ENCODE measurements around the gene ANGPTL8.

Gene ANGPTL8

GRCh38 chr19:11267316-11268085, 28.1 kb downstream of the ANGPTL8 start:
- H3K4me1 ChIP-seq (ENCODE audit: low read length), result peaks cover 3% of the 10 kb centered on the region; the same call in 1 of the 2 replicates
- no peak overlapping the region for H3K4me3 ChIP-seq (ENCODE audit: low read length)
- no peak overlapping the region for H3K9ac ChIP-seq (ENCODE audit: low read length)
- no peak overlapping the region for H3K4me2 ChIP-seq (ENCODE audit: low read length)
- no peak for TF ChIP-seq CTCF (IDR thresholded peaks at IDR 0.05; ENCODE audit: low read depth, low read length)
- TF ChIP-seq EZH2phosphoT487 (IDR thresholded peaks at IDR 0.05; ENCODE audit: low read depth), result no peak
- H4K20me1 ChIP-seq (ENCODE audit: insufficient read depth, low read length), result no peaks in the 10 kb centered on the region
- no peaks in the 10 kb centered on the region for H3K36me3 ChIP-seq (replicated peaks; ENCODE audit: low read depth, low read length)
- no peaks in the 10 kb centered on the region for H3K79me2 ChIP-seq (ENCODE audit: low read length)
- no peak overlapping the region for H2AFZ ChIP-seq (ENCODE audit: low read depth, low read length)
- H3K27me3 ChIP-seq (ENCODE audit: low read depth, low read length), result 0 out of 2 replicates have a peak, but pooled peaks cover 9% of the 10 kb centered on the region
- no peaks in the 10 kb centered on the region for H3K9me3 ChIP-seq (ENCODE audit: insufficient read depth, low read length)
- H3K27ac ChIP-seq (ENCODE audit: low read length), result no peak overlapping the region

GRCh38 chr19:11268783-11269267, 29.4 kb downstream of the ANGPTL8 start:
- TF ChIP-seq CTCF (IDR thresholded peaks at IDR 0.05; ENCODE audit: low read depth, low read length), result no peak
- no peak for TF ChIP-seq EZH2phosphoT487 (IDR thresholded peaks at IDR 0.05; ENCODE audit: low read depth)
- H3K27me3 ChIP-seq (ENCODE audit: low read depth, low read length), result 0 out of 2 replicates have a peak, but pooled peaks cover 9% of the 10 kb centered on the region
- H3K4me1 ChIP-seq (ENCODE audit: low read length), result peaks cover 3% of the 10 kb centered on the region; the same call in 1 of the 2 replicates
- no peak overlapping the region for H3K9ac ChIP-seq (ENCODE audit: low read length)
- H4K20me1 ChIP-seq (ENCODE audit: insufficient read depth, low read length), result no peaks in the 10 kb centered on the region
- no peaks in the 10 kb centered on the region for H3K9me3 ChIP-seq (ENCODE audit: insufficient read depth, low read length)
- no peaks in the 10 kb centered on the region for H3K36me3 ChIP-seq (replicated peaks; ENCODE audit: low read depth, low read length)
- H3K4me3 ChIP-seq (ENCODE audit: low read length), result no peak overlapping the region
- H3K4me2 ChIP-seq (ENCODE audit: low read length), result no peak overlapping the region
- no peak overlapping the region for H3K27ac ChIP-seq (ENCODE audit: low read length)
- H3K79me2 ChIP-seq (ENCODE audit: low read length), result no peaks in the 10 kb centered on the region
- H2AFZ ChIP-seq (ENCODE audit: low read depth, low read length), result no peak overlapping the region

- Histone ChIP-seq H3K9ac (ENCODE audit: low read length) (no peak overlapping the region), H4K20me1 (ENCODE audit: insufficient read depth, low read length) (no peaks in the 10 kb centered on the region), H3K36me3 (replicated peaks; ENCODE audit: low read depth, low read length) (no peaks in the 10 kb centered on the region), H3K27ac (ENCODE audit: low read length) (no peak overlapping the region), H3K79me2 (ENCODE audit: low read length) (no peaks in the 10 kb centered on the region), H3K9me3 (ENCODE audit: insufficient read depth, low read length) (no peaks in the 10 kb centered on the region), H3K27me3 (ENCODE audit: low read depth, low read length) (0 out of 2 replicates have a peak, but pooled peaks cover 9% of the 10 kb centered on the region), H3K4me3 (ENCODE audit: low read length) (no peak overlapping the region), H2AFZ (ENCODE audit: low read depth, low read length) (no peak overlapping the region), H3K4me2 (ENCODE audit: low read length) (no peak overlapping the region), H3K4me1 (ENCODE audit: low read length) (peaks cover under 1% of the 10 kb centered on the region; the same call in 1 of the 2 replicates)
- TF ChIP-seq CTCF (IDR thresholded peaks at IDR 0.05; ENCODE audit: low read depth, low read length) (no peak), EZH2phosphoT487 (IDR thresholded peaks at IDR 0.05; ENCODE audit: low read depth) (no peak)
These were observed 30.0 kb downstream of the ANGPTL8 start for GRCh38 chr19:11269408-11269807.

- no peak overlapping the region for H3K27ac ChIP-seq (ENCODE audit: low read length)
- H3K36me3 ChIP-seq (replicated peaks; ENCODE audit: low read depth, low read length), result no peaks in the 10 kb centered on the region
- H3K79me2 ChIP-seq (ENCODE audit: low read length), result no peaks in the 10 kb centered on the region
- no peaks in the 10 kb centered on the region for H3K4me1 ChIP-seq (ENCODE audit: low read length)
- no peak overlapping the region for H3K4me2 ChIP-seq (ENCODE audit: low read length)
- H3K9ac ChIP-seq (ENCODE audit: low read length), result no peak overlapping the region
- H2AFZ ChIP-seq (ENCODE audit: low read depth, low read length), result no peak overlapping the region
- H3K27me3 ChIP-seq (ENCODE audit: low read depth, low read length), result 0 out of 2 replicates have a peak, but pooled peaks cover 4% of the 10 kb centered on the region
- H3K9me3 ChIP-seq (ENCODE audit: insufficient read depth, low read length), result no peaks in the 10 kb centered on the region
- TF ChIP-seq CTCF (IDR thresholded peaks at IDR 0.05; ENCODE audit: low read depth, low read length) (no peak), EZH2phosphoT487 (IDR thresholded peaks at IDR 0.05; ENCODE audit: low read depth) (no peak)
- no peak overlapping the region for H3K4me3 ChIP-seq (ENCODE audit: low read length)
- H4K20me1 ChIP-seq (ENCODE audit: insufficient read depth, low read length), result no peaks in the 10 kb centered on the region
These were observed 33.9 kb downstream of the ANGPTL8 start for GRCh38 chr19:11273296-11273695.
